WTC11 (cell line): ENCODE data around the gene MIPEP. TPM values are rescaled to one million over a fixed set of nuclear protein-coding genes. Genes with fewer than 3 reads are reported as not detected.

Experiments used
- ATAC-seq: fragments of 200-7000 bp; cut with Tn5 transposase; 2 replicates; pipeline ENCODE4 v1.10.0; 2021; ENCODE audit warnings: mild to moderate bottlenecking, moderate library complexity
- CTCF ChIA-PET: fragments of 300-600 bp; sonication (Branson Sonifier 250); formaldehyde crosslinking; loops from one replicate; lab custom pipeline; 2021; ENCODE audit warnings: antibody characterized with exemption; lab: Charles Lee
- POLR2A ChIA-PET: fragments of 350-600 bp; sonication (Branson Sonifier 250); formaldehyde crosslinking; loops from one replicate; lab custom pipeline; 2021; ENCODE audit warnings: antibody characterized with exemption; lab: Charles Lee
- DNase-seq: peaks from one replicate; pipeline ENCODE4 v3.0.0; 2021; ENCODE audit warnings: low spot score
- H3K27ac Mint-ChIP-seq: 2 replicates; pipeline ENCODE4 v1.8.0; 2021; ENCODE audit warnings: mixed read lengths
- H3K27me3 Mint-ChIP-seq: 2 replicates; pipeline ENCODE4 v1.8.0; 2021; ENCODE audit warnings: low read depth, mild to moderate bottlenecking, moderate library complexity, mixed read lengths
- H3K36me3 Mint-ChIP-seq: 2 replicates; pipeline ENCODE4 v1.8.0; 2021; ENCODE audit warnings: mixed read lengths
- H3K4me1 Mint-ChIP-seq: 2 replicates; pipeline ENCODE4 v1.8.0; 2022; ENCODE audit warnings: mixed read lengths
- H3K4me3 Mint-ChIP-seq: 2 replicates; pipeline ENCODE4 v1.8.0; 2021; ENCODE audit warnings: mild to moderate bottlenecking, moderate library complexity, mixed read lengths
- H3K9me3 Mint-ChIP-seq: 2 replicates; pipeline ENCODE4 v1.8.0; 2021; ENCODE audit warnings: mixed read lengths
- AR ChIP-seq: fragments of 250-450 bp; sonication (Bioruptor Pico); IDR thresholded peaks from 2 replicates; pipeline ENCODE4 v1.9.0; 2021; ENCODE audit warnings: mild to moderate bottlenecking
- CBFB ChIP-seq: sonication (generic); formaldehyde crosslinking; IDR thresholded peaks from 2 replicates; pipeline ENCODE4 v1.8.1; 2022; ENCODE audit warnings: mild to moderate bottlenecking, low read depth, missing genetic modification reagents
- CREM ChIP-seq: sonication (generic); formaldehyde crosslinking; IDR thresholded peaks from 2 replicates; pipeline ENCODE4 v1.8.1; 2022; ENCODE audit warnings: mild to moderate bottlenecking, missing genetic modification reagents, moderate library complexity
- CTCF ChIP-seq: fragments of 200-600 bp; IDR thresholded peaks from 2 replicates; pipeline ENCODE4 v1.8.0; 2022; ENCODE audit warnings: antibody characterized with exemption
- E2F4 ChIP-seq: sonication (generic); formaldehyde crosslinking; IDR thresholded peaks from 2 replicates; pipeline ENCODE4 v1.8.1; 2022; ENCODE audit warnings: low read depth, mild to moderate bottlenecking, moderate library complexity, missing genetic modification reagents, borderline replicate concordance
- E2F5 ChIP-seq: sonication (generic); formaldehyde crosslinking; IDR thresholded peaks from 2 replicates; pipeline ENCODE4 v1.8.1; 2022; ENCODE audit warnings: mild to moderate bottlenecking, moderate library complexity, missing genetic modification reagents
- ERG ChIP-seq: fragments of 250-450 bp; sonication (Bioruptor Pico); IDR thresholded peaks from 2 replicates; pipeline ENCODE4 v1.8.0; 2021; ENCODE audit warnings: mild to moderate bottlenecking
- FOXK1 ChIP-seq: sonication (generic); formaldehyde crosslinking; IDR thresholded peaks from 2 replicates; pipeline ENCODE4 v1.8.0; 2022; ENCODE audit warnings: mild to moderate bottlenecking, moderate library complexity, missing genetic modification reagents
- HMGA2 ChIP-seq: fragments of 250-450 bp; sonication (Bioruptor Pico); IDR thresholded peaks from 2 replicates; pipeline ENCODE4 v1.4.0; 2021; ENCODE audit warnings: mild to moderate bottlenecking, moderate library complexity
- IRF1 ChIP-seq: sonication (generic); formaldehyde crosslinking; IDR thresholded peaks from 2 replicates; pipeline ENCODE4 v1.8.0; 2023; ENCODE audit warnings: missing genetic modification reagents
- MAX ChIP-seq: sonication (generic); formaldehyde crosslinking; IDR thresholded peaks from 2 replicates; pipeline ENCODE4 v1.8.0; 2022; ENCODE audit warnings: mild to moderate bottlenecking, missing genetic modification reagents
- NFATC4 ChIP-seq: fragments of 250-450 bp; sonication (Bioruptor Pico); IDR thresholded peaks from 2 replicates; pipeline ENCODE4 v1.9.0; 2021; ENCODE audit warnings: mild to moderate bottlenecking
- NFE2L1 ChIP-seq: sonication (generic); formaldehyde crosslinking; IDR thresholded peaks from 2 replicates; pipeline ENCODE4 v1.8.1; 2023; ENCODE audit warnings: missing genetic modification reagents
- NR1H2 ChIP-seq: sonication (generic); formaldehyde crosslinking; IDR thresholded peaks from 2 replicates; pipeline ENCODE4 v1.9.0; 2021; ENCODE audit warnings: mild to moderate bottlenecking, moderate library complexity, missing genetic modification reagents
- RELA ChIP-seq: sonication (generic); formaldehyde crosslinking; IDR thresholded peaks from 2 replicates; pipeline ENCODE4 v1.8.1; 2022; ENCODE audit warnings: missing genetic modification reagents, mild to moderate bottlenecking, borderline replicate concordance
- SMAD4 ChIP-seq: sonication (generic); formaldehyde crosslinking; IDR thresholded peaks from 2 replicates; pipeline ENCODE4 v1.8.0; 2022; ENCODE audit warnings: mild to moderate bottlenecking, missing genetic modification reagents
- SOX15 ChIP-seq: fragments of 250-450 bp; sonication (Bioruptor Pico); IDR thresholded peaks from 2 replicates; pipeline ENCODE4 v1.9.0; 2021; ENCODE audit warnings: mild to moderate bottlenecking
- STAT6 ChIP-seq: sonication (generic); formaldehyde crosslinking; conservative IDR thresholded peaks from 2 replicates; pipeline ENCODE4 v1.8.1; 2023; ENCODE audit warnings: mild to moderate bottlenecking, low read depth, missing genetic modification reagents, moderate library complexity
- TEAD1 ChIP-seq: sonication (generic); formaldehyde crosslinking; IDR thresholded peaks from 2 replicates; pipeline ENCODE4 v1.8.0; 2022; ENCODE audit warnings: mild to moderate bottlenecking, missing genetic modification reagents
- TP53 ChIP-seq: sonication (generic); formaldehyde crosslinking; IDR thresholded peaks from 2 replicates; pipeline ENCODE4 v1.8.1; 2023; ENCODE audit warnings: mild to moderate bottlenecking, missing genetic modification reagents
- USF1 ChIP-seq: sonication (generic); formaldehyde crosslinking; IDR thresholded peaks from 2 replicates; pipeline ENCODE4 v1.8.0; 2022; ENCODE audit warnings: mild to moderate bottlenecking, missing genetic modification reagents
- ZNF317 ChIP-seq: sonication (generic); formaldehyde crosslinking; IDR thresholded peaks from 2 replicates; pipeline ENCODE4 v1.8.1; 2023; ENCODE audit warnings: low read depth, mild to moderate bottlenecking, moderate library complexity, missing genetic modification reagents, borderline replicate concordance
- ZNF671 ChIP-seq: fragments of 250-450 bp; sonication (Bioruptor Pico); IDR thresholded peaks from 2 replicates; pipeline ENCODE4 v1.8.0; 2021; ENCODE audit warnings: mild to moderate bottlenecking
- total RNA-seq: library from RNA; stranded (reverse); gene quantifications from 3 replicates; pipeline ENCODE4 v1.2.3, GENCODE V29; 2021

MIPEP gene
- total RNA-seq, 1 experiment from 2014 or later: 30.5 TPM

GRCh38 chr13:23696610-23697009, 192.6 kb downstream of the MIPEP start:
- H3K27me3 Mint-ChIP-seq: no peaks in the 10 kb centered on the region
- no peaks in the 10 kb centered on the region for H3K36me3 Mint-ChIP-seq
- ATAC-seq (peak; percentile 58), DNase-seq (no peak)
- no peak overlapping the region for H3K27ac Mint-ChIP-seq
- ChIA-PET CTCF (interaction anchor here (1.0 kb wide), 1 partner anchor 117 kb away, joined by 3 read pairs; no protein-coding TSS in a partner anchor), POLR2A (no interaction called here)
- no peak overlapping the region for H3K4me3 Mint-ChIP-seq
- peaks cover 15% of the 10 kb centered on the region for H3K4me1 Mint-ChIP-seq
- TF ChIP-seq TP53 (CRISPR knock-in tag) (no peak), E2F5 (CRISPR knock-in tag) (no peak), TEAD1 (no peak), E2F4 (CRISPR knock-in tag) (no peak), AR (CRISPR knock-in tag) (no peak), NFE2L1 (no peak), RELA (CRISPR knock-in tag) (no peak), MAX (CRISPR knock-in tag) (no peak), CBFB (CRISPR knock-in tag) (no peak), ZNF671 (CRISPR knock-in tag) (no peak), STAT6 (no peak), HMGA2 (CRISPR knock-in tag) (no peak), ZNF317 (CRISPR knock-in tag) (no peak), SMAD4 (no peak)
- H3K9me3 Mint-ChIP-seq: no peaks in the 10 kb centered on the region; the same call in 1 of the 2 replicates

GRCh38 chr13:23695711-23696464, 193.3 kb downstream of the MIPEP start:
- H3K27ac Mint-ChIP-seq: no peak overlapping the region
- ATAC-seq (peak; percentile 66), DNase-seq (peak; percentile 27)
- ChIA-PET CTCF (interaction anchor here (1.0 kb wide), 1 partner anchor 117 kb away, joined by 3 read pairs; no protein-coding TSS in a partner anchor), POLR2A (no interaction called here)
- H3K4me1 Mint-ChIP-seq: peaks cover 14% of the 10 kb centered on the region
- H3K9me3 Mint-ChIP-seq: no peaks in the 10 kb centered on the region; the same call in 1 of the 2 replicates
- peak overlapping the region; percentile 12; the same call in 1 of the 2 replicates for H3K4me3 Mint-ChIP-seq
- no peaks in the 10 kb centered on the region for H3K36me3 Mint-ChIP-seq
- no peaks in the 10 kb centered on the region for H3K27me3 Mint-ChIP-seq
- no peak for TF ChIP-seq IRF1
- TF ChIP-seq USF1: no peak
- TF ChIP-seq SOX15 (CRISPR knock-in tag): no peak
- TF ChIP-seq FOXK1 (CRISPR knock-in tag): no peak
- no peak for TF ChIP-seq CREM
- no peak for TF ChIP-seq CTCF
- TF ChIP-seq TP53 (CRISPR knock-in tag): no peak
- no peak for TF ChIP-seq NR1H2 (CRISPR knock-in tag)
- no peak for TF ChIP-seq NFATC4 (CRISPR knock-in tag)
- no peak for TF ChIP-seq ERG (CRISPR knock-in tag)
